GM19395 (cell line): ENCODE results near the gene SLC35F3.
"Not testable (repeated sequence)": the region's sequence is repeated elsewhere in the genome, so short reads cannot be mapped to it uniquely, and the experiment has no call there.

Experiments
- ATAC-seq: cut with Tn5 transposase; IDR thresholded peaks from one replicate; pipeline ENCODE4 v1.9.1; 2021; ENCODE audit warnings: mild to moderate bottlenecking, moderate library complexity; ENCODE audit not compliant: unreplicated experiment

The SLC35F3 gene

GRCh38 chr1:234096161-234096770 is 191.8 kb downstream of the SLC35F3 start:
- no peak for ATAC-seq

- ATAC-seq = no peak
Measured at GRCh38 chr1:234102583-234102982, 198.1 kb downstream of the SLC35F3 start.

- ATAC-seq = no peak
Measured at GRCh38 chr1:234103198-234103597, 198.7 kb downstream of the SLC35F3 start.

GRCh38 chr1:234106032-234106431 is 201.6 kb downstream of the SLC35F3 start:
- ATAC-seq = no peak

- no peak for ATAC-seq
Measured at GRCh38 chr1:234107416-234108021, 203.0 kb downstream of the SLC35F3 start.

- ATAC-seq = no peak
Measured at GRCh38 chr1:234108921-234109320, 204.4 kb downstream of the SLC35F3 start.

- no peak for ATAC-seq
Measured at GRCh38 chr1:234109840-234110239, 205.4 kb downstream of the SLC35F3 start.

- ATAC-seq = no peak
Measured at GRCh38 chr1:234111458-234112142, 207.1 kb downstream of the SLC35F3 start.

GRCh38 chr1:234114648-234115307 is 210.3 kb downstream of the SLC35F3 start:
- no peak for ATAC-seq

- ATAC-seq = no peak
Measured at GRCh38 chr1:234118911-234119310, 214.4 kb downstream of the SLC35F3 start.

GRCh38 chr1:234119431-234119830 is 215.0 kb downstream of the SLC35F3 start:
- no peak for ATAC-seq

- ATAC-seq = no peak
Measured at GRCh38 chr1:234120327-234120944, 216.0 kb downstream of the SLC35F3 start.

- not testable (repeated sequence) for ATAC-seq
Measured at GRCh38 chr1:234121659-234122058, 217.2 kb downstream of the SLC35F3 start.

- not testable (repeated sequence) for ATAC-seq
Measured at GRCh38 chr1:234122571-234122970, 218.1 kb downstream of the SLC35F3 start.

GRCh38 chr1:234123867-234124266 is 219.4 kb downstream of the SLC35F3 start:
- ATAC-seq = no peak

- peak; percentile 67 for ATAC-seq
Measured at GRCh38 chr1:234125283-234125682, 220.8 kb downstream of the SLC35F3 start.

- no peak for ATAC-seq
Measured at GRCh38 chr1:234125714-234126113, 221.2 kb downstream of the SLC35F3 start.

GRCh38 chr1:234127026-234127671 is 222.7 kb downstream of the SLC35F3 start:
- ATAC-seq = no peak

GRCh38 chr1:234132795-234133194 is 228.3 kb downstream of the SLC35F3 start:
- ATAC-seq = no peak

- ATAC-seq = no peak
Measured at GRCh38 chr1:234134878-234135277, 230.4 kb downstream of the SLC35F3 start.

GRCh38 chr1:234135501-234135900 is 231.0 kb downstream of the SLC35F3 start:
- ATAC-seq = no peak
